KMS-11 (cell line): ENCODE data around the gene COL25A1.

Source experiments
- H2AFZ ChIP-seq: fragments of 200-600 bp; sonication (generic); 2 replicates; pipeline ENCODE4 v1.6.1; 2016; ENCODE audit warnings: antibody characterized with exemption, mixed run types, low read depth
- H3K27ac ChIP-seq: fragments of 200-600 bp; sonication (generic); 2 replicates; pipeline ENCODE4 v1.6.1; 2016; ENCODE audit warnings: mild to moderate bottlenecking, mixed run types
- H3K27me3 ChIP-seq: fragments of 200-600 bp; sonication (generic); 2 replicates; pipeline ENCODE4 v1.6.1; 2017; ENCODE audit warnings: mild to moderate bottlenecking, low read depth, mixed run types, moderate library complexity; ENCODE audit not compliant: insufficient read depth
- H3K36me3 ChIP-seq: fragments of 200-600 bp; sonication (generic); 2 replicates; pipeline ENCODE4 v1.6.1; 2017; ENCODE audit warnings: mild to moderate bottlenecking, mixed run types; ENCODE audit not compliant: insufficient read depth
- H3K4me1 ChIP-seq: fragments of 200-600 bp; sonication (generic); 2 replicates; pipeline ENCODE4 v1.6.1; 2016; ENCODE audit warnings: mild to moderate bottlenecking, low read depth, mixed run types; ENCODE audit not compliant: poor library complexity, severe bottlenecking
- H3K4me2 ChIP-seq: fragments of 200-600 bp; sonication (generic); 2 replicates; pipeline ENCODE4 v1.7.0; 2016; ENCODE audit warnings: mild to moderate bottlenecking, mixed run types
- H3K4me3 ChIP-seq: fragments of 200-600 bp; sonication (generic); IDR thresholded peaks from 2 replicates; pipeline ENCODE4 v1.6.1; 2017; ENCODE audit warnings: low read depth, low read length, mixed read lengths; ENCODE audit not compliant: insufficient read depth
- H3K79me2 ChIP-seq: fragments of 200-600 bp; sonication (generic); 2 replicates; pipeline ENCODE4 v1.6.1; 2016; ENCODE audit warnings: low read depth, mixed run types; ENCODE audit not compliant: insufficient read depth
- H3K9ac ChIP-seq: fragments of 200-600 bp; sonication (generic); 2 replicates; pipeline ENCODE4 v1.6.1; 2016; ENCODE audit warnings: mild to moderate bottlenecking, mixed run types
- H4K20me1 ChIP-seq: fragments of 200-600 bp; sonication (generic); 2 replicates; pipeline ENCODE4 v1.6.1; 2016; ENCODE audit warnings: mild to moderate bottlenecking, mixed run types; ENCODE audit not compliant: insufficient read depth
- CTCF ChIP-seq: fragments of 200-600 bp; sonication (generic); conservative IDR thresholded peaks from 2 replicates; pipeline ENCODE4 v1.6.1; 2017; ENCODE audit warnings: low read depth, mild to moderate bottlenecking, antibody characterized with exemption, low read length, moderate library complexity, mixed read lengths

Gene COL25A1

GRCh38 chr4:108891896-108892590, 410.4 kb downstream of the COL25A1 start:
- no peak overlapping the region for H3K9ac ChIP-seq
- no peaks in the 10 kb centered on the region for H3K79me2 ChIP-seq
- H3K4me2 ChIP-seq = no peak overlapping the region
- no peaks in the 10 kb centered on the region for H3K27me3 ChIP-seq
- no peak for TF ChIP-seq CTCF
- no peak overlapping the region for H3K27ac ChIP-seq
- H3K36me3 ChIP-seq = no peaks in the 10 kb centered on the region
- H3K4me3 ChIP-seq = no peak overlapping the region
- H3K4me1 ChIP-seq = no peaks in the 10 kb centered on the region
- no peak overlapping the region for H2AFZ ChIP-seq
- H4K20me1 ChIP-seq = no peaks in the 10 kb centered on the region

- Histone ChIP-seq H2AFZ (no peak overlapping the region), H3K79me2 (no peaks in the 10 kb centered on the region), H3K27me3 (no peaks in the 10 kb centered on the region), H3K4me2 (no peak overlapping the region), H3K27ac (no peak overlapping the region), H3K36me3 (no peaks in the 10 kb centered on the region), H3K4me1 (peaks cover 3% of the 10 kb centered on the region), H3K4me3 (no peak overlapping the region), H3K9ac (no peak overlapping the region), H4K20me1 (no peaks in the 10 kb centered on the region)
- TF ChIP-seq CTCF = no peak
These were observed 412.0 kb downstream of the COL25A1 start for GRCh38 chr4:108890484-108890881.

GRCh38 chr4:108889696-108890483, 412.6 kb downstream of the COL25A1 start:
- Histone ChIP-seq H3K4me2 (no peak overlapping the region), H3K9ac (no peak overlapping the region), H3K27ac (no peak overlapping the region), H3K79me2 (no peaks in the 10 kb centered on the region), H3K4me3 (no peak overlapping the region), H3K36me3 (no peaks in the 10 kb centered on the region), H3K27me3 (no peaks in the 10 kb centered on the region), H4K20me1 (no peaks in the 10 kb centered on the region), H3K4me1 (peaks cover 9% of the 10 kb centered on the region), H2AFZ (no peak overlapping the region)
- no peak for TF ChIP-seq CTCF

GRCh38 chr4:108888769-108889168, 413.7 kb downstream of the COL25A1 start:
- Histone ChIP-seq H3K79me2 (no peaks in the 10 kb centered on the region), H3K27me3 (no peaks in the 10 kb centered on the region), H3K4me1 (peaks cover 11% of the 10 kb centered on the region), H3K4me2 (no peak overlapping the region), H4K20me1 (no peaks in the 10 kb centered on the region), H3K9ac (no peak overlapping the region), H3K4me3 (no peak overlapping the region), H3K36me3 (no peaks in the 10 kb centered on the region), H3K27ac (no peak overlapping the region), H2AFZ (no peak overlapping the region)
- no peak for TF ChIP-seq CTCF
